OCI-LY7 (cell line): ENCODE data around the gene WDR74. TPM values are rescaled to one million over a fixed set of nuclear protein-coding genes. Genes with fewer than 3 reads are reported as not detected.
"Not testable (repeated sequence)": the region's sequence is repeated elsewhere in the genome, so short reads cannot be mapped to it uniquely, and the experiment has no call there.

Source experiments
- BruUV-seq: library from RNA; stranded (reverse); fragments of 400-500 nt; replicated peaks from 2 replicates; lab custom pipeline; 2021; lab: Mats Ljungman, UMichigan
- CTCF ChIA-PET: fragments of 300-600 bp; sonication (Branson Sonifier 250); formaldehyde crosslinking; loops from one replicate; lab custom pipeline; 2022; ENCODE audit warnings: antibody characterized with exemption; ENCODE audit not compliant: unreplicated experiment; lab: Charles Lee
- POLR2A ChIA-PET: fragments of 300-600 bp; sonication (Branson Sonifier 250); formaldehyde crosslinking; loops from one replicate; lab custom pipeline; 2022; ENCODE audit warnings: antibody characterized with exemption; lab: Charles Lee
- DNase-seq: peaks from one replicate; pipeline ENCODE4 v3.0.0-alpha.2; 2015; ENCODE audit warnings: low spot score
- H2AFZ ChIP-seq: fragments of 200-600 bp; sonication (generic), shearing (Covaris generic); 2 replicates; pipeline ENCODE4 v1.6.1; 2014; ENCODE audit warnings: mild to moderate bottlenecking, antibody characterized with exemption, low read length, moderate library complexity
- H3K27ac ChIP-seq: fragments of 200-600 bp; sonication (generic); 2 replicates; pipeline ENCODE4 v1.5.1; 2014; ENCODE audit warnings: mixed run types, low read depth, mild to moderate bottlenecking, moderate library complexity, low read length, inconsistent platforms; ENCODE audit not compliant: poor library complexity, severe bottlenecking
- H3K36me3 ChIP-seq: fragments of 200-600 bp; sonication (generic); 2 replicates; pipeline ENCODE4 v1.6.1; 2014; ENCODE audit warnings: mild to moderate bottlenecking, antibody characterized with exemption, low read length, moderate library complexity, mixed read lengths; ENCODE audit not compliant: insufficient read depth
- H3K4me1 ChIP-seq: fragments of 200-600 bp; sonication (generic); 2 replicates; pipeline ENCODE4 v1.5.1; 2014; ENCODE audit warnings: mild to moderate bottlenecking, low read length; ENCODE audit not compliant: insufficient read depth, poor library complexity, severe bottlenecking
- H3K4me2 ChIP-seq: fragments of 200-600 bp; sonication (generic); 2 replicates; pipeline ENCODE4 v1.6.1; 2014; ENCODE audit warnings: mild to moderate bottlenecking, low read length
- H3K4me3 ChIP-seq: fragments of 200-600 bp; sonication (generic); 2 replicates; pipeline ENCODE4 v1.5.1; 2014; ENCODE audit warnings: mild to moderate bottlenecking, low read depth, low read length; ENCODE audit not compliant: poor library complexity, severe bottlenecking
- H3K79me2 ChIP-seq: fragments of 200-600 bp; sonication (generic); 2 replicates; pipeline ENCODE4 v1.6.1; 2016; ENCODE audit warnings: low read depth, mild to moderate bottlenecking, low read length, moderate library complexity, mixed read lengths; ENCODE audit not compliant: insufficient read depth
- H3K9me2 ChIP-seq: fragments of 200-600 bp; sonication (generic); 2 replicates; pipeline ENCODE4 v1.6.1; 2016; ENCODE audit warnings: mild to moderate bottlenecking, low read length, mixed read lengths; ENCODE audit not compliant: insufficient read depth
- H3K9me3 ChIP-seq: fragments of 200-600 bp; sonication (generic); 2 replicates; pipeline ENCODE4 v1.6.1; 2014; ENCODE audit warnings: mild to moderate bottlenecking, mixed run types, low read length, mixed read lengths
- H4K20me1 ChIP-seq: fragments of 200-600 bp; sonication (generic); 2 replicates; pipeline ENCODE4 v1.6.1; 2014; ENCODE audit warnings: mild to moderate bottlenecking, antibody characterized with exemption, low read length, moderate library complexity, mixed read lengths; ENCODE audit not compliant: insufficient read depth
- CTCF ChIP-seq: fragments of 200-600 bp; sonication (generic); conservative IDR thresholded peaks from 2 replicates; pipeline ENCODE4 v1.5.1; 2014; ENCODE audit warnings: mild to moderate bottlenecking, antibody characterized with exemption, low read length, moderate library complexity, mixed read lengths
- EZH2phosphoT487 ChIP-seq: fragments of 200-600 bp; sonication (generic); IDR thresholded peaks from 2 replicates; pipeline ENCODE4 v1.6.1; 2018; ENCODE audit warnings: low read depth, borderline replicate concordance, mild to moderate bottlenecking, mixed run types, antibody characterized with exemption, low read length, moderate library complexity, mixed read lengths
- intact Hi-C: fragments of 100-400 bp; cut with micrococcal nuclease; formaldehyde crosslinking; loops from one replicate; pipeline ENCODE4 v1.10.0; 2022; ENCODE audit not compliant: unreplicated experiment
- total RNA-seq, 2 experiments: library from RNA; depleted of rRNA in 1 of 2; stranded (reverse); fragments of >200 nt in 1 of 2; shearing (Covaris generic) in 1 of 2; gene quantifications; 2 replicates each; pipeline ENCODE4 v1.2.3, GENCODE V29; 2014 to 2022

Gene WDR74
- total RNA-seq, 2 experiments from 2014 or later = 98.4 to 139 TPM

GRCh38 chr11:62865635-62866034, 26.2 kb upstream of the WDR74 start:
- Histone ChIP-seq H4K20me1 (peaks cover 26% of the 10 kb centered on the region), H2AFZ (no peak overlapping the region), H3K9me3 (no peaks in the 10 kb centered on the region), H3K4me3 (no peak overlapping the region), H3K4me1 (peaks cover 35% of the 10 kb centered on the region), H3K79me2 (peaks cover 99% of the 10 kb centered on the region), H3K27ac (no peak overlapping the region), H3K4me2 (no peak overlapping the region), H3K9me2 (no peaks in the 10 kb centered on the region), H3K36me3 (peaks cover 89% of the 10 kb centered on the region)
- POLR2A ChIA-PET = interaction anchor here (0.6 to 2.3 kb wide), 5 partner anchors 10 to 75 kb away, joined by 3 to 11 read pairs (median 4); no protein-coding TSS in a partner anchor
- no TSS peak for BruUV-seq
- DNase-seq = no peak
- TF ChIP-seq CTCF (no peak), EZH2phosphoT487 (no peak)
- CTCF ChIA-PET = no interaction called here
- intact Hi-C loops = no loop called here

- Histone ChIP-seq H3K27ac (no peak overlapping the region), H3K4me1 (peaks cover 49% of the 10 kb centered on the region), H3K9me3 (no peaks in the 10 kb centered on the region), H2AFZ (no peak overlapping the region), H3K9me2 (no peaks in the 10 kb centered on the region), H4K20me1 (peaks cover 26% of the 10 kb centered on the region), H3K4me2 (peak overlapping the region; percentile 99; the same call in 1 of the 2 replicates), H3K4me3 (no peak overlapping the region), H3K79me2 (peaks cover 100% of the 10 kb centered on the region), H3K36me3 (peaks cover 82% of the 10 kb centered on the region)
- CTCF ChIA-PET = interaction anchor here (1.3 kb wide), 1 partner anchor 77 kb away, joined by 4 read pairs; no protein-coding TSS in a partner anchor
- DNase-seq = no peak
- TF ChIP-seq EZH2phosphoT487 (no peak), CTCF (no peak)
- intact Hi-C loops = loop anchor here (2.0 kb wide), 1 partner anchor 135 kb away; the partner anchor contains the start of gene TTC9C
- BruUV-seq = no TSS peak
- POLR2A ChIA-PET = interaction anchor here (0.6 to 2.3 kb wide), 4 partner anchors 8 to 39 kb away, joined by 3 to 11 read pairs (median 4); no protein-coding TSS in a partner anchor
Measured at GRCh38 chr11:62863687-62864335, 24.4 kb upstream of the WDR74 start.

DNA sequence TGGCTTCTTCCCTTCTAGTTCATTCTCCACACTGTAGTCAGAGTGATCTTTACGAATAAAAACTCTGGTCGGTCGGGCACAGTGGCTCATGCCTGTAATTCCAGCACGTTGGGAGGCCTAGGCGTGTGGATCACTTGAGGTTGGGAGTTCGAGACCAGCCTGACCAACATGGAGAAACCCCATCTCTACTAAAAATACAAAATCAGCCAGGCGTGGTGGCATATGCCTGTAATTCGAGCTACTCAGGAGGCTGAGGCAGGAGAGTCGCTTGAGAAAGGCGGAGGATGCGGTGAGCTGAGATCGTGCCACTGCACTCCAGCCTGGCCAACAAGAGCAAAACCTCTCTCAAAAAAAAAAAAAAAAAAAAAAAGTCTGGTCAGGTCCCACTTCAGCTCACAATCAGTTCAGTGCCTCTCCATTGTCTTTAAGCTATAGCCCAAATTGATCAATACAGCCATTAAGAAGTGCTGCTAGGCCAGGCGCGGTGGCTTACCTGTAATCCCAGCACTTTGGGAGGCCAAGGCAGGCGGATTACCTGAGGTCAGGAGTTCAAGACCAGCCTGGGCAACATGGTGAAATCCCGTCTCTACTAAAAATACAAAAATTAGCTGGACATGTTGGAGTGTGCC, 22.3 kb upstream of the WDR74 start:
- H3K36me3 ChIP-seq = peaks cover 77% of the 10 kb centered on the region
- not testable (repeated sequence) for H3K9me2 ChIP-seq, H3K9me3 ChIP-seq, BruUV-seq, DNase-seq, H2AFZ ChIP-seq
- peak overlapping the region; percentile 66 for H3K27ac ChIP-seq
- intact Hi-C loops = loop anchor here (1.0 to 2.0 kb wide), 3 partner anchors 56 to 133 kb away; partner anchors contain the start of genes NXF1 and TTC9C
- peak overlapping the region; percentile 94 for H3K4me3 ChIP-seq
- H3K79me2 ChIP-seq = peaks cover 100% of the 10 kb centered on the region
- H3K4me2 ChIP-seq = peak overlapping the region; percentile 99
- POLR2A ChIA-PET = interaction anchor here (0.7 to 1.9 kb wide), 9 partner anchors 8 to 197 kb away, joined by 3 to 16 read pairs (median 5); partner anchors contain the start of genes C11orf98, CSKMT and WDR74
- CTCF ChIA-PET = interaction anchor here (1.0 to 1.1 kb wide), 3 partner anchors 75 to 181 kb away, joined by 3 to 5 read pairs (median 3); partner anchors contain the start of gene TMEM179B
- peaks cover 36% of the 10 kb centered on the region for H4K20me1 ChIP-seq
- peaks cover 49% of the 10 kb centered on the region for H3K4me1 ChIP-seq
